GM21737 (cell line): ENCODE data around the gene IL15.
"Not testable (repeated sequence)": the region's sequence is repeated elsewhere in the genome, so short reads cannot be mapped to it uniquely, and the experiment has no call there.

Source experiments
- ATAC-seq: cut with Tn5 transposase; IDR thresholded peaks from one replicate; pipeline ENCODE4 v1.9.1; 2021; ENCODE audit warnings: mild to moderate bottlenecking, moderate library complexity; ENCODE audit not compliant: unreplicated experiment

IL15 gene

DNA sequence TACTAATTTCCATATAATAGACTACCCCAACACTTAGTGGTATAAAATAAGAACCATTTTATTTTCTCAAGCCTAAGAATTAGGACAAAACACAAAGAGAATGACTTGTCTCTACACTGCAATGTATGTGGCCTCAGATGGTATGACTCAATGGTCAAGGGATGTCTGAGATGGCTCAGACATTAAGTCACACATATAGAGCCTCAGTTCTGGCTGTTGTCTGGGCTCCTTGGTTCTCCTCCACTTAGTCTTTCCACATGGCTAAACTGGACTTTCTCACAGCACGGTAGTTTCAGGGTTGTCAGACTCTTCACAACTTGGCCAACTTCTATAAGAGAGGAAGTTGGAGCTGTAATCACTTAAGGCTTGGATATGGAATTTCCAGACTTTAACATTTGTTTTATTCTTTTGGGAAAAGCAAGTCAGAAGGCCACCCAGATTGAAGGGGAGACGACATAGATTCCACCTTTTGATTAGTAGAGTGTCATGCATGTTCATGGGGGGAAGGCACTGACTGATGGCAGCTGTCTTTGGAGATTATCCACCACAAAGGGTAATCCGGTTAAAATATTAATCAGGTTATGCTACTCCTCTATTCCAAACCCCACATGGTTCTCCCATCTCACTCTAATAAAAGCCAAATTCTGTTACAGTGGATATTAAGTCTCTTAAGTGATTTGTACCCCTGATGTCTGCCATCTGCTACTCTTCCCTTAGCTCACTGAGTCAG, 9.4 kb downstream of the IL15 start:
- ATAC-seq: no peak

DNA sequence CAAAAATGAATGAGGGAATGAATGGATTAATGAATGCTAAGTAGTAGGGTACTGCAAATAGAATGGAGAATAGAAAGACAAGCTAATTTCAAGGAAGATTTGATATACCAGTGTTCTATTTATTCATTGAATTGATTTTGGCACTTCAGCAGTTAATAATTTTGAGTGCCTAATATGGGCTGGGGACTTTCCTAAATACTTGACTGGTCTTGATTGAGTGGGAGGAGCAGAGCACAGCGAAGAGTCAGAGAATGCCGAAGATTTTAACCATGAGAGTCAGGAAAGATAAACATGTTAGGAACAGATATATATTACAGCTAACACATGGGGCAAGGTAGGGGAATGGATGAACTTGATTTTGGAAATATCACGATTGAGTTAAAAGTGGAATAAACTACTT, 10.6 kb downstream of the IL15 start:
- no peak for ATAC-seq

DNA sequence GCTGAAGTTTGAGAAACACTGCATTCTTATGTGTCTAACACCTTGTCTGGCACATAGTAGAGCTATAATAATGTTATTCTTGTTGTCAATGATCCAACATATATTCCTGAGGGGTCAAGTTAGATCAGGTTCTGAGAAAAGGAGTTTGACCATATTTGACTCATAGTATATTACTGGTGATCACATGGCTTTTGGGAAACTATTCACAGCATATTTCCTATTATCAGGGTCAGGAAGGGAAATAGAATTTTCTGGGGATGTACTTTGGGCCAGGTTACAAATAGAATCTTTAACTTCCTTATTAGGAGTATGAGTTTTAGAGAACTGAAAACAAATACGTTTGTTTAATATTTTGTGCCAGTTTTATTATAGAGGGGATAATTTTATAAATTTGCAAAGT, 11.6 kb downstream of the IL15 start:
- ATAC-seq: no peak

DNA sequence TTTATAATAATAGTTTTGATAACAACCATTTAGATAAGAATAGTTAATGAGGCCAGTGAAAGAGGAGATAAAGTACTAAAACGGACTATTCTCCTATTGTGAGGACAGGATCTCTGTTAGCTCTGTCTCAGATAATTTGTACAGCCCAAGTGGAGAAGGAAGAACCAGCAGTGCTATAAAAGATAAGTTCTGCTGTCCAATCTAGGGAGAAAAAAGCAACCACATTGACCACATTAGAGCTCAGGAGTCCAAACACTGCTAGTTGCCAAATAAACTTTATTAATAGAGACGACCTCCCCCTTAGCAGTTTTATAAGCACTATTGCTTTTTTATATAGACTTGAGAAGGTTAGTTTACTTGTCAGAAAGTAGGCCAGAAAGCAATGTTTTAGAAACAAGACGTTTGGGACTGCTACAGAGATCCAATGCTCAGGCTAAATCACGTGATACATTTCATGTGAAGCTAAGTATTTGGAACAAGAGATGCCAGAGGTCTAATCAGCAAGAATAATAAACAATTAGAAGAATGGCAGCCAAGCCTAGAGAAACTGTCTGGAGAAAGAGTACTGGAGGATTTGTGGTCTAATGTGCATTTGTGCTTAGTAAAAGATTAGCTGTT, 15.9 kb downstream of the IL15 start:
- no peak for ATAC-seq

DNA sequence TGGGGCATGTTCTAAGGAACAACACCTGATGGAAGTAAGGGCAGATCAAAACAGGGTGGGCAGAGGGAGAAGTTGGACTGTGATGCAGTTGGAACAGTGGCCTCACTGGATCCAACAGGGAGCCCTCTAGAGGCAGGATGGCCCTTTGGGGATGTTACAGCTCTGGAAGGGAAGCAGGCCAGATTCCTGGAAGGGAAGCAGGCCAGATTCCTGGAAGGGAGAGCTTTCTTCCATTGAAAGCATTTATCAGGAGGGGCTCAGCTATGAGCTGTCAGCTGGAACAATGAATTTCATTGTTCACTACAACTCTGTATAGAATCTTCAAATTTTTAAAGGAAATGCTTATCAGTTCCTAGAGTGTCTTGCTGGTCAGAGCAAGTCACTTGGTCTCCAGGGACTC, 17.7 kb downstream of the IL15 start:
- no peak for ATAC-seq

DNA sequence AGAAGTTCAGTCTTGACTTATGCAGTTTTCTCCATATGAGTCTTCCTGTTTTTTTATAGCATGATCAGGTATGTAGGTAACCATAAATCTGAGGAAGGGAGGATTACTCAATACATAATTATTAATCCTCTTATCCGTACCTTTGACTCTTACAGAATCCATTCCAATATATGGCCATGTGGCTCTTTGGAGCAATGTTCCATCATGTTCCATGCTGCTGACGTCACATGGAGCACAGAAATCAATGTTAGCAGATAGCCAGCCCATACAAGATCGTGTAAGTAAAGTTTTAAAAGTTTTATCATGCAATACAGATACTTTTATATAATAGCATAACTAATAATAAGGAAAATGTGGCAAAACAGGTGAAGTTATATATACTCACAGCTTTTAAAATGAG, 19.6 kb downstream of the IL15 start:
- no peak for ATAC-seq

DNA sequence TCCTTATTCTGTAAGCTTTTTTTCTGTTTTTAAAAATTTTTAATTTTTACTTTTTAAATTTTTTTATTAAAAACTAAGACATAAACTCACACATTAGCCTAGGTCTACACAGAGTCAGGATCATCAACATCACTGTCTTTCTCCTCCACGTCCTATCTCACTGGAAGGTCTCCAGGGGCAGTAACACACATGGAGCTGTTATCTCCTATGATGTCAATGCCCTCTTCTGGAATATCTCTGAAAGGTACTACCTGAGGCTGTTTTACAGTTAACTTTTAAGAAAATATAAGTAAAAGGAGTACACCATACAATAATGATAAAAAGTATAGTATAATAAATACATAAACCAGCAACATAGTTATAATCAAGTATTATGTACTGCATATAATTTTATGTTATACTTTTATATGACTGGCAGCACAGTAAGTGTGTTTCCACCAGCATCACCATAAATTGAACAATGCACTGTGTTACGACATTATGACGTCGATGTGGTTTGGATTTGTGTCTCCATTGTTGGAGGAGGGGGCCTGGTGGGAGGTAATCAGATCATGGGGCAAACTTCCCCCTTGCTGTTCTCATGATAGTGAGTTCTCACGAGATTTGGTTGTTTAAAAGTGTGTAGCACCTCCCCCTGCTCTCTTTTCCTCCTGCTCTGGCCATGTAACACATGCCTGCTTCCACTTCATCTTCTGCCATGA, 21.3 kb downstream of the IL15 start:
- no peak for ATAC-seq

DNA sequence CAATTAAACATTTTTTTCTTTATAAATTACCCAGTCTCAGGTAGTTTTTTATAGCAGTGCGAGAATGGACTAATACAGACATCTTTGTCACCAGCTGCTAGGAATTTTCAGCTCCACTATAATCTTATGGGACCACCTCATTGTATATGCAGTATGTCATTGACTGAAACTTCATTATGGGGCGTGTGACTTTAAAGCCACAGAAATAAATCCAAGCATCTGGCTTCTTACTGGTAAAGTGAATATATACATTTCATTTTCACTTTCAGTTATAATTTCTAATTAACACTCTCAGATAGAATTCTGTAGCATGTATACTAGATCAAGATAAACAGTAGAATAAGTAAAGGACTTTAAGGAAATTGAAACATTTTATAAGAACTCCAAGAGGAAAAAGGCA, 21.9 kb downstream of the IL15 start:
- ATAC-seq: no peak

DNA sequence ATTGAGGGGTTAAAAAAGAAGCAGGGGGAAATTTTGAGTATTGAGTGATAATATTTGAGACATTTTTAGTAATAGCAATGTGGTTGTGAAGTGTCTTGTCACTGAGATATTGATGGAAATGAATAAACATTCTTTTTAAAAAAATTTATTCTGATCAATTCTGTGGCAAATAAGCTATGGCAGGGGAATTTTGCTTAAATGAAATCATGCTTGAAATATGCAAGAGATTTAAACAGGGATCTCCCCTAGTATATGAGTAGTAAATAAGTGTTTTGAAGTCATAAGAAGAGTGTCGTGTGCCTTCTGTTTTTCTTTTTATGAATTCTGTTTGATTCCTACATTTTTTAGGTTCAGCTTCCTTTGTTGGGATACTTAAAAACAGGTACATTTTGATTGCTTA, 23.2 kb downstream of the IL15 start:
- ATAC-seq: no peak

DNA sequence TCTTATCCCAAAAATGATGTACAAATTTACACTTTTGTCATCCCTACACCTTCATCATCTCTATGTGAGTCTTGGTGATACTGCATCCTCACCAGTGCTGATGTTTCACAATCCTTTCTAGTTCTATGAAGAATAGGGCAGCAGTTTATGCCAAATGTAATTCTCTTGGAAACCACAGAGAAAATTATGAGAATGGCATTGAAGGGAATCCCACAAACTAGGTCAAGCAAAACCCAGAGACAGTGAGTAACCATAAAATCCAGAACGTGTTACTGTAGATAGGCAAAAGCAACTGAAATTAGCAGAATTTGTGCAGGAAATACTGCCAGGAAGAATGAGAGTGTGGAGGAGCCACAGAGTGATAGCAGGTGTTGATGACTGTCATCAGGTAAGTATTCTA, 24.5 kb downstream of the IL15 start:
- ATAC-seq: no peak

DNA sequence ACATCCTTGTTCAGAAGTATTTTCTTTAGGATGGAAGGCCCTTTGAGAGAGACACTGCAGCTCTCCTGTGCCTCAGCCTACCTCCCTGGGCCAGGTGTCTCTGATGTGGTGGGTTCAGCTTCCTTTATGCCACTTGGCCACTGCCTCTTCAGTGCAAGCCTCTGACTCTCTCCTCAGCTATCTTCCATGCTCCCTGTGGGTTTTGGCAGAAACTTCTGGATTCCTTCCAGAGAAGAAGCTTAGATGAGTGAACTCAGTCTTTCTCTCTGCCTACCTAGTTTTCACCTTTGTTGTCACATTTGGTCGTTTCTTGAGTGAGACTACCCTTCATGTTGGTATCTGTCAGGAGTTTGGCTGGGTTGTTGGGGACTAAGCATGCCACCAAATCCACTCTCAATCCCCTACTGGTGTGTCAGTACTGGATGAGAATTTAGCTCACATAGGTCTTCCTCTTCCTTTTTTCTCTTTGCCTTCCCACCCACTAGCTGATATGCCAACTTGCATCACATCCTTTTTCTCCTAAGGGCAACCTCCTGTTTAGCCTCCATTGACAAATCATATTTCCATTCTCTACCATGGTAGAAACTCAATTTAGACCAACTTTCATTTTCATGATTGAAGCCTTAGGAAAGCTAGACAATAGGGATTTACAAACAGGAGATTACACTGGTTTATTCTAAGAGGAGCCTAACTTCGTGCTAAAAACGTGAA, 32.0 kb downstream of the IL15 start:
- no peak for ATAC-seq

DNA sequence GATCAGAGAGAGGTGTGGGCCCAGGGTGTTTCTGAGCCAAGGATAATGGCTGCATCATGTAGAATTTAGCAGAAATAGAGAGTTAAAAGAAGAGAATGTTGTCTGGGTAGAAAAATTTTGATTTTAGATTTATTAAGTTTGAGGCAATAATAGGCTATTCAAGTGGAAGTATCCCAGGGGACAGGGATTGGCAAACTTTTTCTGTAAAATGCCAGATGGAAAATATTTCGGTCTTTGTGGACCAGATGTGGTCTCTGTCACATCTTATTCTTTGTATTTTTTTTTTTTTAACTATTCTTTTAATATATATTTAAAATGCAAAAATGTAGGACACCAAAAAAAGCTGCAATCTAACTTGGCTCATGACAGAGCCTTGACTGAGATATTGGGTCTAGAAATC, 33.1 kb downstream of the IL15 start:
- no peak for ATAC-seq

DNA sequence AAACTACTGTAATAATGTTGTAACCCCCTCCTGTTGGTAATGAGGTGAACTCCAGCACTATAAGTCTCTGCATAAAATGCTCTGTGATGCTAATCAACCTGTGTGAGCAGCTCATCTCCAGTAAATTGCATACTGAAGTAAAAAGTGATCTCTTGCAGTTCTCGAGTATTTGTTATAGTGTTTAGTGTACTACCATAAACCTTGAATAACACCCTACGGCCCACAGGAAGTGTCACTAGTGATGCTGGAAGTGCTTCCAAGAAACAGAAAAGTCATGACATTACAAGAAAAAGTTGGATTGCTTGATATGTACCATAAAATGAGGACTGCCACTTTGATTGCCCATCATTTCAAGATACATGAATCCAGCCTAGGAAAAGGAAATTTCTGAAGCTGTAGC, 39.0 kb downstream of the IL15 start:
- ATAC-seq: no peak

DNA sequence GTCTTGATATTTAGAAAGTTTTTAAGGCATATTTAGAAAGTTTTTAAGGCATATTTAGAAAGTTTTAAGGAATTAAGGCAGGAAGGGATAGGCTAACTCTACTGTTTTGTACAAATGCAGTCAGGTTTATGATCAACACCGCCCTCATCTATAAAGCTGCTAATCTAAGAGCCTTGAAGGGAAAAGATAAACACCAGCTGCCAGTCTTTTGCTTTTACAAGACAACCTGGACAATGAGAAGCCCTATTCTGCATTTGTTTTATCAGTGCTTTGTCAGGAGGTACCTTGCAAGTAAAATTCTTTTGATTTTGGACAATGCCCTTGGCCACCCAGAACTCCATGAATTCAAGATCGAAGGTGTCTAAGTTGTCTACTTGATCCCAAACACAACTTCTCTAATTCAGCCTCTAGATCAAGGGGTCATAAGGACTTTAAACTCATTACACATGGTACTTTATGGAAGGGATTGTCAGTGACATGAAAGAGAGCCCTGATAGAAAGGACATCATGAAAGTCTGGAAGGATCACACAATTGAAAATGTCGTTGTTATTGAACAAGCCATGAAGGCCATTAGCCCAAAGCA, 39.8 kb downstream of the IL15 start:
- ATAC-seq: no peak

DNA sequence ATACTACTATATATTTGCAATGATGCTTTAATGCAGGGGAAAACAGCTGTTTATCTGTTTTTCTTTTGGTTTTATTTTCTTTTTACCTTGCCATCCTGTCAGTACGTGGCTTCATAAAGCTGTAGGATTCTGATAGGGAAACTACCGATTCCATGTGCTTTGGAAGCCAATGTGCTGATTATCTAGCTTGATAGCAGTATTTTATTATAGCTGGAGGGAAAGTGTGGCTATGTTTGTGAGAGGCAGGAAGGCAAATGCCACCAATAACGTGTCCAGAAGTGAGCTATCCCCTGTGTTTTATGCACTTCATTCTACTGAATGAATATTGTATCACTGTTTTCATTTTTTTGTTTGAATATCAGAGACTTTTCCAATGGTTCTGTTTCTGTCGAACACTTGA, 43.7 kb downstream of the IL15 start:
- no peak for ATAC-seq

DNA sequence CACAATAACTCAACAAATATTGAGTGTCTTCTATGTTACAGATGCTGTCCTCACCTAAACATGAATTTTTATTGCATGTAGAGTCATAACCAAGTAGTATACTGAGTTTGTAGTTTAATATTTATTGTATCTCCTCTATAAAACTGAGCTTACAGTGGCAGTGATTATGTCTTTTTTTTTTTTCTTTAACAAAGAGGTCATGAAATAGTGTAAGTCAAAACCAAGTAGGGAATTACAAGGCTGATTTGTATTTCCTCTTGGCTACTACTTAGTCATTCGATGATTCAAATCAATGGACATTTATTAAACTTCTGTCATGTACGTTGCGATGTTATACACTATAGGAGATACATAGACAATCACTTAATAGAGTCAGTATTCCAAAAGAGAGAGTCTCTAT, 48.4 kb downstream of the IL15 start:
- no peak for ATAC-seq

DNA sequence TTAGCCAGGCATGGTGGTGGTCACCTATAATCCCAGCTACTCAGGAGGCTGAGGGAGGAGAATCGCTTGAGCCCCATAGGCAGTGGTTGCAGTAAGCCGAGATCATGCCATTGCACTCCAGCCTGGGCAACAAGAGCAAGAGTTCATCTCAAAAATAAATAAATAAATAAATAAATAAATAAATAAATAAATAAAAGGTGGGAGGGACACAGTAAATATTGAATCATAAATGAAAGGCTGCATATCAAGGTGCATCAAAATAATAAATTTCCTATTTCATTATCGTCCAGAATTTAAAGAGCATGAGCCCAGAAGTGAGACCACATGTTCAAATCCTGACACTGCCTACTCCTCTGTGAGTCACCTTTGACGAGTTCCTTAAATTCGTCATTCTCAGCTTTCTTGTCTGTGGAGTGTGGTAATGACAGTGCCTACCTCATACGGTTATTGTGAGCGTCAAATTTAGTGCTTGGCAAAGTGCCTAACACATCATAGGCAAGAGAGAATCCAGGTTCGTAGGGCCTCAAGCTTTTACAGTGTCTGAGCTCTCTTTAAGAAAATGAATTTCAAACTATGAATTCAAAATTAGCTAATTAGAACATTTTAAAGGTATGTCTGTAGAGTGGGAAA, 49.9 kb downstream of the IL15 start:
- ATAC-seq: no peak

DNA sequence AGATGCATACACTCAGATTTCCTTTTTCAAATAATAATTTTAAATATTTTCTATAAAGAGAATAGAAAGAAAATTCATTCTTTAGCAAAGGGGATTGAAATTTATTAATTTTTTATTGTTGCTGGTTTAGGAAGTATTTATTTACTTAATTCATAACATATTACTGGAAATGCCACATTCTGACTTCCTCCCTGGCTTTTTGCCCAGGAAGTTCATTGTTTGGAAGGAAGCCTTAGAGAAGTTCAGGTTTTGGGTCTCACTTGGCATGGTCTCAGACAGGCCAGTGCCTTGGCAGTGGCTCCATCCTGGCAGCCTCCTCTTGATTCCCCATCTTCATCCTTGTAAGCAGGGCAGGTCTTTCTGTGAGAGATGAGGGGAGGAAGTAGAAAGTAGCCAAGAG, 50.5 kb downstream of the IL15 start:
- ATAC-seq: no peak

DNA sequence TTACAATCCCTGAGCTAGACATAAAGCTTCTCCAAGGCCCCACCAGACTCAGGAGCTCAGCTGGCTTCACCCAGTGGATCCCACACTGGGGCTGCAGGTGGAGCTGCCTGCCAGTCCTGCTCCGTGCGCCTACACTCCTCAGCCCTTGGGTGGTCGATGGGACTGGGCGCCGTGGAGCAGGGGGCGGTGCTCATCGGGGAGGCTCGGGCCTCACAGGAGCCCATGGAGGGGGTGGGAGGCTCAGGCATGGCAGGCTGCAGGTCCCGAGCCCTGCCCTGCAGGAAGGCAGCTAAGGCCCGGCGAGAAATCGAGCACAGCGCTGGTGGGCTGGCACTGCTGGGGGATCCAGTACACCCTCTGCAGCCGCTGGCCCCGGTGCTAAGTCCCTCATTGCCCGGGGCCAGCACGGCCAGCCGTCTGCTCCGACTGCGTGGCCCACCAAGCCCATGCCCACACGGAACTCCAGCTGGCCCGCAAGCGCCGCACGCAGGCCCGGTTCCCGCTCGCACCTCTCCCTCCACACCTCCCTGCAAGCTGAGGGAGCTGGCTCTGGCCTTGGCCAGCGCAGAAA, 53.4 kb downstream of the IL15 start:
- ATAC-seq: not testable (repeated sequence)

DNA sequence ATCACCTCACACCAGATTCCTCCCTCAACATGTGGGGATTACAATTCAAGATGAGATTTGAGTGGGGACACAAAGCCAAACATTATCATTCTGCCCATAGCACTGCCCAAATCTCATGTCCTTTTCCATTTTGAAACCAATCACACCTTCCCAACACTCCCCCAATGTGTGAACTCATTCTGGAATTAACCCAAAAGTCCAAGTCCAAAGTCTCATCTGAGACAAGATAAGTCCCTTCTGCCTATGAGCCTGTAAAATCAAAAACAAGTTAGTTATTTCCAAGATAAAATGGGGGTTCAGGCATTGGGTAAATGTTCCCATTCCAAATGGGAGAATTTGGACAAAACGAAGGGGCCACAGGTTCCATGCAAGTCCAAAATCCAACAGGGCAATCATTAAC, 54.9 kb downstream of the IL15 start:
- not testable (repeated sequence) for ATAC-seq

DNA sequence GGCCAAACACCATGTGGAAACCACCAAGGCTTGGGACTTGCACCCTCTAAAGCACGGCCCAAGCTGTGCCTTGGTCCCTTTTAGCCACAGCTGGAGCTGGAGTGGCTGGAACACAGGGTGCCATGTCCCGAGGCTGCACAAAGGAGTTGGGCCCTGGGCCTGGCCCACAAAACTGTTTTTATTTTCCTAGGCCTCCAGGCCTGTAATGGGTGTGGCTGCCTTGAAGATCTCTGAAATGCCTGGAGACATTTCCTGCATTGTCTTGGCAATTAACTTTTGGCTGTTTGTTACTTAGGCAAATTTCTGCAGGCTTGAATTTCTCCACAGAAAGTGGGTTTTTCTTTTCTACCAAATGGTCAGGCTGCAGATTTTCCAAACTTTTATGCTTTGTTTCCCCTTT, 55.7 kb downstream of the IL15 start:
- no peak for ATAC-seq
